GM12891 (cell line): Measurements from ENCODE around the gene DUSP10.
A peak's percentile ranks its signal among the peaks of the same experiment; 100 is the strongest.

Experiments used
- DNase-seq: peaks from one replicate; pipeline ENCODE4 v3.0.0; 2011; ENCODE audit warnings: low spot score; ENCODE audit not compliant: insufficient read length
- FAIRE-seq: peaks from 2 replicates; lab custom pipeline; 2011; peaks lifted over from hg19 to GRCh38; lab: Jason Lieb, UNC
- PAX5 ChIP-seq: IDR thresholded peaks from 2 replicates; pipeline ENCODE4 v1.6.1; 2011; ENCODE audit warnings: low read length, moderate library complexity, mild to moderate bottlenecking; ENCODE audit not compliant: insufficient read depth, severe bottlenecking
- POLR2A ChIP-seq: IDR thresholded peaks from 2 replicates; pipeline ENCODE4 v1.6.1; 2011; ENCODE audit warnings: low read depth, low read length, control low read depth
- POLR2AphosphoS5 ChIP-seq: IDR thresholded peaks from 2 replicates; pipeline ENCODE4 v1.6.1; 2011; ENCODE audit warnings: low read depth, low read length, control low read depth
- POU2F2 ChIP-seq: IDR thresholded peaks from 2 replicates; pipeline ENCODE4 v1.6.1; 2011; ENCODE audit warnings: low read depth, mild to moderate bottlenecking, control low read depth, low read length, moderate library complexity
- SPI1 ChIP-seq: IDR thresholded peaks from 2 replicates; pipeline ENCODE4 v1.6.1; 2011; ENCODE audit warnings: low read depth, low read length, control low read depth
- TAF1 ChIP-seq: IDR thresholded peaks from 2 replicates; pipeline ENCODE4 v1.6.1; 2011; ENCODE audit warnings: low read depth, low read length, control low read depth

Gene DUSP10

DNA sequence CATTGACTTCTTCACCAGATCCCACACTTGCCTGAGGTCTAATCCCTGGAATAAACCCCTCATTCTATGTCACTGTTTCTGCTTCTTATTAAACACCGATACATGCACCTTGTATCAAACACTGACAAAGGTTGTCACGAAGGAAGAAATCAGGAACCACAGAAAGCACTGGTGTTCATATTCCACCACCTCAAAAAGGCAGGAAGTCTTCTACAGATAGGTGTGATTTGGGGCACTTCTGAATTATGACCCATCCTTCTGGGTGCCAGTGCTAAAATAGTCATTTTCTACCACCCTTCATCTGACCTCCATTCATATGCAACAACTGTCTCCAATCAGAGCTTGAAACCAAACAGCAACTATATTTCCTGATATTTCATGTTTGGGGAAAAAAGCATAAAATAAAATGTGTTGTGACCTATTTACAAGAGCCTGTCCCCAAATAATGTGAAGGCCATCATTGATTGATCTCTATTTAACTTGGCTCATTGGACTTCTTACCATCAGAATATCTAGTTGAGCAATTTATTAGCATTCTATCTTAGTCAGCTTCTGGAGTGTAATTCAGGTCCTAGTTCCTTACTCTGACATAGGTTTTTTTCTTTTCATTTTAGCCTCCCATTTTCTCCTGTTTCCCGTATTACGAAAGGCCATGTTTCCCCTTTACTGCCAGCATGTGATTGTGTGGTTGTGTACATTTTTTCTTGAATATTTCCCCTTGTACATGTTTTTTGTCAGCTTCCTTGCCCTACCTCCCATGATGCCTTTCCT is 43.1 kb downstream of the DUSP10 start:
- TF ChIP-seq TAF1 (no peak), POLR2A (no peak; the same call in none of the 2 replicates), PAX5 (no peak), POU2F2 (no peak), SPI1 (no peak), POLR2AphosphoS5 (no peak)
- DNase-seq (no peak), FAIRE-seq (no peak)

DNA sequence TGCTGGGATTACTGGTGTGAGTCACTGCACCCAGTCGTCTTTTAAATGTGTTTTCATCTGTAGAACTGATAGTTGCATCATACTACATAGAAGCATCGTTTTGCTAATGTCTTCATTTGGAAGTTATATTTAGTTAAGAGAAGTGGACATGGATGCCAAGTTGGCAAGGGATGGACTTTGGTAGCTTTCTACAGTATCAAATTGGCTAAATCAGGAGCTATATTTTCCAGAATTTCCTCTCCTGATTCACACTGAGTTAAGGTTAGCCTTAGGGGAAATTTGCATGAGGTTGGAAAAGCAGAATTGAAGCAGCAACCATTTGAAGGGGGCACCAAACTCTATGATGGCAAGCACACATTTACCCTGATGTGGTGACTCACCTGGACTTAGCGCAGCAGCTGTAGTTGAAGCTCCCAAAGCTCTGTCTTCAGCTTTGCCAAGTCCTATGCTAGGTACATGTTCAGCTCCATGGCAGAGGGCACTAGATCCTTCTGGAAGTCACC is 43.9 kb downstream of the DUSP10 start:
- no peak for DNase-seq
- no peak for TF ChIP-seq POLR2AphosphoS5
- TF ChIP-seq PAX5, result no peak
- no peak for TF ChIP-seq SPI1
- no peak for TF ChIP-seq POLR2A
- no peak for TF ChIP-seq POU2F2
- TF ChIP-seq TAF1, result no peak
- peak; percentile 78 for FAIRE-seq

DNA sequence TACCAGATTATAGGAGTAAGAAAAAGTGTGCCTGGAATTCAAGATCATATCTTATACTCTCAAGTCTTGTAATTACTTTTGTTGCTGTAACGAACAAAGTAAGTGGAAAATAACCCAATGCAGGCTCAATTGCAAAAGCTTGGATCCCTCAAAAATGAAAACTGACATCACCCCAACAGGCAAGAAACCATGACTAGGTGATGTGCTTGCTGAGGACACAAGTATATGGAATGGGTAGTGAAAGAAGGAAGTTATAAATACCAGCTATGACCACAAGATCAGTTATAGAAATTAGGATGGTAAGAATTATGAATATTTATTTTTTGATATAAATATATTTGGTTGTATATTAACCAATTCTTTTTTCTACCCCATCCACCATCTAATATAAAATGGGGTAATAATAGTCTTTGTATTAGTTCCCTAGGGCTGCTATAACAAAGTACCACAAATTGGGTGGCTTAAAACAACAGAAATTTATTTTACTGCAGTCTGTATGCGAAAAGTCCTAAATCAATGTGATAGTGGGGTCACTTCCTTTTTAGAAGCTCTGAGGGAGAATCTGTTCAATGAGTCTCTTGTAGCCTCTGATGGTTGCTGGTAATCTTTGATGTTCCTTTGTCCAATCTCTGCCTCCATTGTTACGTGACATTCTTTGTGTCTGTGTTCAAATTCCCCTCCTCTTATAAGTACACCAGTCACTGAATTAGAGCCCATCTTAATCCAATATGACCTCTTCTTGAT is 45.0 kb downstream of the DUSP10 start:
- no peak for TF ChIP-seq SPI1
- TF ChIP-seq POLR2A, result no peak
- TF ChIP-seq POLR2AphosphoS5, result no peak
- no peak for TF ChIP-seq TAF1
- TF ChIP-seq PAX5, result no peak
- DNase-seq (no peak), FAIRE-seq (no peak)

- no peak for TF ChIP-seq TAF1
- no peak for TF ChIP-seq POLR2AphosphoS5
- no peak for TF ChIP-seq POU2F2
- TF ChIP-seq SPI1, result no peak
- no peak for TF ChIP-seq POLR2A
- TF ChIP-seq PAX5, result no peak
- no peak for FAIRE-seq
- DNase-seq, result no peak
Observed at GRCh38 chr1:221696027-221696426, 45.9 kb downstream of the DUSP10 start.

- TF ChIP-seq POLR2A, result no peak
- FAIRE-seq, result no peak
- DNase-seq, result no peak
Observed at GRCh38 chr1:221695301-221695700, 46.6 kb downstream of the DUSP10 start.

GRCh38 chr1:221694109-221694508 is 47.8 kb downstream of the DUSP10 start:
- FAIRE-seq (no peak), DNase-seq (no peak)
- TF ChIP-seq POLR2AphosphoS5, result no peak

DNA sequence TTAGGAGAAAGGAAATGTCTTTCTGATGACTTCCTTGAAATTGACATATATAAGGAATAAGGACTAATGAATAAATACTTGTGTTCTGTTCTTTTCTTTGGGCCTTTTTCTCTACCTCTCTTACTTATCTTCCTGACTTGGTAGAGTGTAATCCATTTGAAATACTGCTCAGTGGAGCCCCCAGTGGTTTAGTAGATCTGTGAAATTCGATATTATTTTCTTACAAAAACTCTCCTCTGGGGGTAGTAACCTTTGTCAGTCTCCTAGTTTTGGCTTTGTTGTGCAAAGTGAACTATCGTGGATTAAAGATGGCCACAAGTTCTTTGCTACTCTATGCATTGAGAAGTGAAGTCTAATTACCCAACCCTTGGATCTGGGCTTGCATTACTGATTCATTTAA is 48.8 kb downstream of the DUSP10 start:
- FAIRE-seq (no peak), DNase-seq (no peak)
- TF ChIP-seq PAX5, result no peak
- no peak for TF ChIP-seq TAF1
- TF ChIP-seq POU2F2, result no peak
- no peak for TF ChIP-seq POLR2A
- no peak for TF ChIP-seq POLR2AphosphoS5
- TF ChIP-seq SPI1, result no peak

DNA sequence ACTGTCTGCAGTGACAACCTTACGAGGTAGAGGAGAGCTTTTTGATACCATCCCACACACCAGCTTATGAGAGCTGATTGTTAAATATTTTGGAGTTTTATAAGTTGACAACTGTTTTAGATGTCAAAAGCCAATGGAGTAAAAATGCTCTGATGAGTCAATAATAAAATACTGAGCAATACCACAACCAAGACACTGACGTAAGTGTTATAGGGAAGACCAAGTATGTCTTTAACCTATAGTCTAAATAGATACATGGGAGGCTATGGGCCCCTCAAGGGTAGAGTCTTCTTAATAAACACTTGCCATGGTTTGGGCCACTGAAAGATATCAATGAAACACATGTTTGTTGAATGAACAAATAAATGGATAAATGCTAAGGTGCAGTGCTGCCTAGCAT is 49.2 kb downstream of the DUSP10 start:
- TF ChIP-seq PAX5, result no peak
- no peak for TF ChIP-seq TAF1
- no peak for TF ChIP-seq POLR2A
- no peak for TF ChIP-seq POLR2AphosphoS5
- DNase-seq, result no peak
- FAIRE-seq, result no peak

GRCh38 chr1:221691261-221691660 is 50.6 kb downstream of the DUSP10 start:
- TF ChIP-seq PAX5 (no peak), POLR2A (no peak), SPI1 (no peak), POLR2AphosphoS5 (no peak), TAF1 (no peak), POU2F2 (no peak)
- FAIRE-seq, result no peak

GRCh38 chr1:221690858-221691257 is 51.0 kb downstream of the DUSP10 start:
- FAIRE-seq (no peak), DNase-seq (no peak)
- no peak for TF ChIP-seq POU2F2
- no peak for TF ChIP-seq SPI1
- TF ChIP-seq TAF1, result no peak
- no peak for TF ChIP-seq PAX5
- no peak for TF ChIP-seq POLR2AphosphoS5
- TF ChIP-seq POLR2A, result no peak

More at GRCh38 chr1:221691261-221691660, 50.6 kb downstream of the DUSP10 start:
- no peak for DNase-seq
